ENCODE results near the gene CWF19L1. TPM values are rescaled to one million over a fixed set of nuclear protein-coding genes. Genes with fewer than 3 reads are reported as not detected.

The CWF19L1 gene
- 19.9 to 27.3 TPM (median 22.2 TPM) in 5 replicates for total RNA-seq (2022; extraction: Qiagen RNA extraction; ENCODE audit: low read depth)

GRCh38 chr10:100267239-100268104, at the start of gene CWF19L1:
CWF19L1 (minus strand) TSS chr10:100267638; CDS start chr10:100267593, 45 bp downstream.

GRCh38 chr10:100286051-100287033, 18.9 kb upstream of the CWF19L1 start, which contains the start of gene BLOC1S2:
BLOC1S2 (minus strand) TSS chr10:100286680; CDS start chr10:100286659, 21 bp downstream.

GRCh38 chr10:100185364-100186252, 81.8 kb downstream of the CWF19L1 start, which contains the start of gene ERLIN1:
ERLIN1 (minus strand) TSS chr10:100186029; CDS start chr10:100185626, 403 bp downstream.

Other genes starting within 250 kb of the CWF19L1 start
- gene CPN1, start 185.8 kb downstream of the CWF19L1 start, total RNA-seq (2022; extraction: Qiagen RNA extraction; ENCODE audit: low read depth) = 0.16 to 0.28 TPM (median 0.22 TPM) in 4 of 5 replicates, not detected in the other
- gene ERLIN1, start 81.6 kb downstream of the CWF19L1 start, total RNA-seq (2022; extraction: Qiagen RNA extraction; ENCODE audit: low read depth) = 49.4 to 68.2 TPM (median 52.4 TPM) in 5 replicates
- gene CHUK, start 38.0 kb downstream of the CWF19L1 start, total RNA-seq (2022; extraction: Qiagen RNA extraction; ENCODE audit: low read depth) = 14.2 to 23.3 TPM (median 21.4 TPM) in 5 replicates
- gene BLOC1S2, start 19.0 kb upstream of the CWF19L1 start, total RNA-seq (2022; extraction: Qiagen RNA extraction; ENCODE audit: low read depth) = 90.1 to 139 TPM (median 93.2 TPM) in 5 replicates
- gene PKD2L1, start 62.6 kb upstream of the CWF19L1 start, total RNA-seq (2022; extraction: Qiagen RNA extraction; ENCODE audit: low read depth) = 0.06 to 0.12 TPM in 2 of 5 replicates, not detected in the others
- 134 to 202 TPM (median 182 TPM) in 5 replicates for gene SCD, start 79.6 kb upstream of the CWF19L1 start, total RNA-seq (2022; extraction: Qiagen RNA extraction; ENCODE audit: low read depth)
- gene WNT8B, start 195.4 kb upstream of the CWF19L1 start, total RNA-seq (2022; extraction: Qiagen RNA extraction; ENCODE audit: low read depth) = 0.07 TPM in 1 of 5 replicates, not detected in the others